ENCODE results near the gene FEM1B.
A peak's percentile ranks its signal among the peaks of the same experiment; 100 is the strongest.

FEM1B gene

GRCh38 chr15:68309024-68309423 is 31.5 kb downstream of the FEM1B start:
- DNase-seq (ENCODE audit: low read depth): no peak

GRCh38 chr15:68310178-68310803 is 32.7 kb downstream of the FEM1B start:
- DNase-seq (ENCODE audit: low read depth): no peak

DNA sequence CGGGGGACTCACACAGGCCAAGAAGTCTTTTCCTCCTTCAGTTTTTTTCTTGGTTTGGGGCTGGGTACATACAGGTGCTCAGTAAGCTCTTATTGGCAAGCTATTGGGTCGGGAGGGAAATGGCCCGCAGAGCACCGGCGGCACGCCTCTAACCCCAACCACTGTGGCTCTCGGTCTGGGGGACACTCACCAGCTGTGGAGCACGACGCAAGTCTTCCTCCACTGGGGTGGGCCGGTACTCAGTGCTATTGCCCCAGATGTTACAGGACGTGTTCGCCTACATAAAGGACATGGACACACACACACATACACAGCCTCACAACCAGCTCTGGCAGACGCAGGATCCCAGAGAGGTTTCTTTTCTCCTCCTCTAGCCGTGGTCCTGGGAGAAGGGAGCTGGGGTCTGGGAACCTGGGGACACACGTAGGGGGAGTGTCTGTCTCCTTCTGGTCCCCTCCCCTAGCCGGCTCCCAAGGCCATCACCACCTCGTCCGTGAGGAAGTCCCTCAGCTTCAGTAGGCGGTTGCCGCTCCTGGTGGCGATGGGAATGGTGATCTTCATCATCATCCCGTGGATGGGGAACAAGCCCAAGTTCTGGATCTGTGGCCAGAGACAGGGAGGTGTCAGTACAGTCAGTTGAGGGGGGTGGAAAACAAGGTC is 33.4 kb downstream of the FEM1B start:
- DNase-seq (ENCODE audit: low read depth): no peak

DNA sequence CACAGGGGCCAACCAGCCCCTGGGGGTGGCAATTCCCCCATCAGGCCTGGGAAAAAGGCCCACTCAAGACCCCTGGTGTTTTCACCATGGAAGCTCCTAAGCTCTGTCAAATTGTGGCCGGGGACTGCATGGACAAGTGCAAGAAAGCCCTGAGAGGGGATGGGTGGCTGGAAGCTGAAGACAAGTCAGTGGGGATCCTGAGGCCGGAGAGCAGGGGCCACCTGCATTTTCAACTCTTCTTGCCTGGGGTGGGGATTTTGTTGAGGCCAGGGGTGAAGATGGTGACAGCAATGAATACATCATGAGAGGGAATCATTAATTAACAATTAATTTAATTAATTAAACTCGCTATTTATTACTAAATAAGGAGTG is 33.9 kb downstream of the FEM1B start:
- DNase-seq (ENCODE audit: low read depth): no peak

- no peak for DNase-seq (ENCODE audit: low read depth)
Observed at GRCh38 chr15:68311859-68312557, 34.5 kb downstream of the FEM1B start.

DNA sequence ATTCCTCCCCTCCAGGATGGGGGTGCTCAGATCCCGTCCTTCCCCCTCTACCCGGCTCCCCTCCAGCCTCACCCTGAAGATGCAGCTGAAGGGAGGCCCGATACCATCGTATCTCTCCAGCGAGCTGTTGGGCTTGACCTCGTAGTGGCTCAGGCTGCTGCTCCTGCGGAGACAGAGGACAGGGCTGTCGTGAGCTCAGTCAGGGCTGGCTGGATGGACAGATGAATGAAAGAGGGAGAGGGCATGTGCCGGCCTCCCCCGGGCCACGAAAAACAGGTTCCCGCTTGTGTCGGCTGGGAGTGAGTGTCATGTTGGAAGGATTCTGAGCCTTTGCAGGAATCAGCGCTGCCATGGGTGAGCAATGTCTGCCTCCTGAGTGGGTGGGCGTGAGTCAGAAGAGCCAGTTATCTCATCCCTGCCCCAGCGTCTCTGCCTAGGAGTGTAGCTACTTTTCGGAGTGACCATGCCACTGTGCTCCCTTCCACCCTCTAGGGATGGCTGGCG is 35.2 kb downstream of the FEM1B start:
- peak; percentile 66 for DNase-seq (ENCODE audit: low read depth)

GRCh38 chr15:68313501-68314410 is 36.2 kb downstream of the FEM1B start:
- DNase-seq (ENCODE audit: low read depth): no peak

GRCh38 chr15:68314563-68314962 is 37.0 kb downstream of the FEM1B start:
- DNase-seq (ENCODE audit: low read depth): no peak

DNA sequence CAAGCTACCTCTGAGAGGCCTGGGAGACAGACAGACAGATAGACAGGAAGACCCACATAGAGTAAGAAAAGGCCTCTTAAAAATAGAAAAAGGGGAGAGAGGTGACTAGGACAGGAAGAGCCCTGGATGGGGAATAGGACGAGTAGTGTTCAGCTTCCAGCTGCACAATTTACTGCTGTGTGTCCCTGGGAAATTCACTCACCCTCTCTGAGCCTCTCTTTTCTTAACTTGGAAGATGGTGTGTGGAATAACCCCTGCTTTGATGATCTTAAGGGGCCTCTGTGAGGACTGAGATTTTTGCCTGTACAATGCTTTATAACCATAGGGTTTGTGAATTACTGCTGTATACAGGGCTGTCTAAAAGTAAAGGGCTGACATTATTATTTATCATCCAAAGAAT is 37.5 kb downstream of the FEM1B start:
- no peak for DNase-seq (ENCODE audit: low read depth)

GRCh38 chr15:68315495-68316031 is 38.0 kb downstream of the FEM1B start:
- DNase-seq (ENCODE audit: low read depth): no peak

GRCh38 chr15:68316061-68316804 is 38.7 kb downstream of the FEM1B start:
- DNase-seq (ENCODE audit: low read depth): no peak

- DNase-seq (ENCODE audit: low read depth): no peak
Observed at GRCh38 chr15:68317281-68318007, 39.9 kb downstream of the FEM1B start.

GRCh38 chr15:68318008-68318835 is 40.7 kb downstream of the FEM1B start:
- no peak for DNase-seq (ENCODE audit: low read depth)

DNA sequence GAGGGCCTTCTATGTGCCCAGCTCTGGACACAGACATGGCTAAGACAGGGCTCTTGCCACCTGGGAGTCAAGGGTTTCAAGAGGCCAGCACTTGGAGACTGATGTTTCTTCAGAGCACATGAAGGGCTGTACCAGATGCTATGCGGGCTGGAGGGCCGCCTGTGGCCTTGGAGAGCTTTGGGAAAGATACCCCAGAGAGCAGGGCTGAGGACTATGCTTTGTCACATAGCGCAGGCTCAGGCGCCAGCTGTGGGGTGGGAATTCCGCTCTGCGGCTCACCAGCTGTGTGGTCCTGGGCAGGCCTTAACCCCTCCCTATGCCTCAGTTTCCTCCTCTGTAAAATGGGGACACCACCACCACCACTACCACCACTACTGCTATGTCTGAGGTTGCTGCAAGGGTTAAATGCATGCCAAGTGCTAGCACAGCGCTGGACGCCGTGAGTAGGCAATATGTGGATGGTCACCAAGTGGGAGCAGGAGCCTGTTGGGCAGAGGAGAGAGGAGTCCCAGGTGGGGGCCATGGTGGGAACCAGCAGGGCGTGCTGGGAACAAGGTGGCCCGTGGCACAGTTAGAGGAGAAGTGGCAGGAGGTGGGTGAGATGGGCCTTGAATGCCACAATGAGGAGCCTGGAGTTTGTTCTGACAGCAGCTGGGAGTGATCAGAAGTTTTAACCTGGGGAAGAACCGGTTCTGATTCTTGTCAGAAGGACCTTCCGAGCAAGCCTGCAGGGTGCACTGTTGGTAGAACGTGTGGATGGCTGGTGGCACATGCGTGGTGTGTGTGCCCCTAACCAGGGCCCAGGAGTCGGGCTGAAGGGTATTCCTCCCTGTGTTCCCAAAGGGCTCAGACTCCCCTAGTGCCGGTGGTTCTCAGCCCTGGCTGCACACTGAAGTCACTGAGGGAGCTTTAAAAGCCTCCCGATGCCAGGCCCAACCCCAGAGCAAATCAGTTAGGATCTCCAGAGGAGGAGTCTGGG is 41.7 kb downstream of the FEM1B start:
- DNase-seq (ENCODE audit: low read depth): no peak

DNA sequence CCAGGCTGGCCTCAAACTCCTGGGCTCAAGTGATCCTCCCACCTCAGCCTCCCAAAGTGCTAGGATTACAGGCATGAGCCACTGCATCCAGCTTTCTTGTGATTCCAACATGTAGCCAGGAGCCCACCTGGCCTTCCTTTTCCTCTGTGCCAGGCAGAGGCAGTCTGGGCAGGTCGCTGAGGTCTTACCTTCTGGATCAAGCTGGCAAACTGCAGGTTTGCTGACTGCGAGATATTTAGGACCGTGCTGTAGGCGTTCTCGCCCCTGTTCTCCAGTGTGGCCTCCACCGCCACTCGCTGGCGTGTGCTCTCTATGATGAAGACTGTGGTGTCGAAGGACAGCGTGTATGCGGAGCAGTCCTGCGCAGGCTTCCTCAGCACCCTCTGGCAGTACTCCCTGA is 42.5 kb downstream of the FEM1B start:
- DNase-seq (ENCODE audit: low read depth): no peak

- no peak for DNase-seq (ENCODE audit: low read depth)
Observed at GRCh38 chr15:68321229-68321628, 43.7 kb downstream of the FEM1B start.

DNA sequence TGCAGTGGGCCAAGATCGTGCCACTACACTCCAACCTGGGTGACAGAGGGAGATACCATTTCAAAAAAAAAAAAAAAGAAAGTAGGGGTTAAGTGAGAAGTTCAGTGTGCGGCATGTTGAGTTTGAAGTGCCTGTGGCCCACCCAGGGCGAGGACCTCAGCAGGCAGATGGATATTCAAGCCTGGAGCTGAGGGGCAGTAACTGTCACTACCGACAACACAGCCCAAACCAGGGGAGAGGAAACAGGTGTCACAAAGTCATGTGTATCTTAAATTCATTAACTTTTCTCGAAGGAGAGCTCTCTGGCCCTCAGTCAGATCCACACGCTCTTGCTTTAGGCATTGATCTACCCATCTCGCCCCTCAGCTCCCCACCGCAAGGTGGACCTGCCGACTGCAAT is 45.3 kb downstream of the FEM1B start:
- no peak for DNase-seq (ENCODE audit: low read depth)

DNA sequence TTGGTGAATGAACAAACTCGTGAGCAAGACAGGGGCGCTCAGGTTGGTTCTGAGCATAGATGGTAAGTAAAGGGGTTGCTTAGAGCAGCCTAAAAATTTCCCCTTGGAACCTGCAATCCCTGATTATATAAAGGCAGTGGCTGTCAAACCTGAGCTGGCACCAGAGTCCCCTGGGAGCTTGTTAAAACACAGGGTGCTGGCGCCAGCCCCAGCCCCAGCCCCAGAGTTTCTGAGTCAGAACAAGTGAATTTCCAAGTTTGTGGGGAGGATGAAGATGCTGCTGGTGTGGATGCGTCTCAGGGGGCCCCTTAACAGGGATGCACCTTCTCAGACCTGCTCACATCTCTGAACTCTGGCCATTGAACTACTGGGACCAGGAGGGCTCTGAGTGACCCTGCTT is 48.2 kb downstream of the FEM1B start:
- no peak for DNase-seq (ENCODE audit: low read depth)
